Astrocyte of the spinal cord (primary cell): ENCODE measurements around the gene SMAD7.
A peak's percentile ranks its signal among the peaks of the same experiment; 100 is the strongest.

Source experiments
- DNase-seq: peaks from one replicate; pipeline ENCODE4 v3.0.0; 2011; ENCODE audit warnings: low read depth, low spot score
- H3K4me3 ChIP-seq: 2 replicates; pipeline ENCODE4 v1.5.1; 2011; ENCODE audit warnings: low read depth, mild to moderate bottlenecking, low read length, moderate library complexity
- in situ Hi-C: cut with HindIII; loops from 2 replicates; pipeline ENCODE4 v1.10.0; 2017; ENCODE audit warnings: low sequenced_read_pairs
- TF ChIP-seq, protein P1 (sequence below): IDR thresholded peaks from 2 replicates; pipeline ENCODE4 v1.5.1; 2012; ENCODE audit warnings: low read depth, mild to moderate bottlenecking, low read length, inconsistent platforms

Gene SMAD7, protein sequence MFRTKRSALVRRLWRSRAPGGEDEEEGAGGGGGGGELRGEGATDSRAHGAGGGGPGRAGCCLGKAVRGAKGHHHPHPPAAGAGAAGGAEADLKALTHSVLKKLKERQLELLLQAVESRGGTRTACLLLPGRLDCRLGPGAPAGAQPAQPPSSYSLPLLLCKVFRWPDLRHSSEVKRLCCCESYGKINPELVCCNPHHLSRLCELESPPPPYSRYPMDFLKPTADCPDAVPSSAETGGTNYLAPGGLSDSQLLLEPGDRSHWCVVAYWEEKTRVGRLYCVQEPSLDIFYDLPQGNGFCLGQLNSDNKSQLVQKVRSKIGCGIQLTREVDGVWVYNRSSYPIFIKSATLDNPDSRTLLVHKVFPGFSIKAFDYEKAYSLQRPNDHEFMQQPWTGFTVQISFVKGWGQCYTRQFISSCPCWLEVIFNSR

GRCh38 chr18:48950536-48951447, at the start of gene SMAD7:
Gene SMAD7 (minus strand): TSS chr18:48950965. CDS start chr18:48950424, 541 bp downstream.
- DNase-seq, result peak; percentile 58
- TF ChIP-seq, protein P1, sequence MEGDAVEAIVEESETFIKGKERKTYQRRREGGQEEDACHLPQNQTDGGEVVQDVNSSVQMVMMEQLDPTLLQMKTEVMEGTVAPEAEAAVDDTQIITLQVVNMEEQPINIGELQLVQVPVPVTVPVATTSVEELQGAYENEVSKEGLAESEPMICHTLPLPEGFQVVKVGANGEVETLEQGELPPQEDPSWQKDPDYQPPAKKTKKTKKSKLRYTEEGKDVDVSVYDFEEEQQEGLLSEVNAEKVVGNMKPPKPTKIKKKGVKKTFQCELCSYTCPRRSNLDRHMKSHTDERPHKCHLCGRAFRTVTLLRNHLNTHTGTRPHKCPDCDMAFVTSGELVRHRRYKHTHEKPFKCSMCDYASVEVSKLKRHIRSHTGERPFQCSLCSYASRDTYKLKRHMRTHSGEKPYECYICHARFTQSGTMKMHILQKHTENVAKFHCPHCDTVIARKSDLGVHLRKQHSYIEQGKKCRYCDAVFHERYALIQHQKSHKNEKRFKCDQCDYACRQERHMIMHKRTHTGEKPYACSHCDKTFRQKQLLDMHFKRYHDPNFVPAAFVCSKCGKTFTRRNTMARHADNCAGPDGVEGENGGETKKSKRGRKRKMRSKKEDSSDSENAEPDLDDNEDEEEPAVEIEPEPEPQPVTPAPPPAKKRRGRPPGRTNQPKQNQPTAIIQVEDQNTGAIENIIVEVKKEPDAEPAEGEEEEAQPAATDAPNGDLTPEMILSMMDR, result no peak
- in situ Hi-C loops, result no loop called here
- H3K4me3 ChIP-seq, result peak within 1 kb of the TSS; percentile 95

- DNase-seq, result no peak
- TF ChIP-seq, protein P1, result no peak
- no peak overlapping the region for H3K4me3 ChIP-seq
- in situ Hi-C loops, result no loop called here
Measured at GRCh38 chr18:48999569-48999968, 48.8 kb upstream of the SMAD7 start.

DNA sequence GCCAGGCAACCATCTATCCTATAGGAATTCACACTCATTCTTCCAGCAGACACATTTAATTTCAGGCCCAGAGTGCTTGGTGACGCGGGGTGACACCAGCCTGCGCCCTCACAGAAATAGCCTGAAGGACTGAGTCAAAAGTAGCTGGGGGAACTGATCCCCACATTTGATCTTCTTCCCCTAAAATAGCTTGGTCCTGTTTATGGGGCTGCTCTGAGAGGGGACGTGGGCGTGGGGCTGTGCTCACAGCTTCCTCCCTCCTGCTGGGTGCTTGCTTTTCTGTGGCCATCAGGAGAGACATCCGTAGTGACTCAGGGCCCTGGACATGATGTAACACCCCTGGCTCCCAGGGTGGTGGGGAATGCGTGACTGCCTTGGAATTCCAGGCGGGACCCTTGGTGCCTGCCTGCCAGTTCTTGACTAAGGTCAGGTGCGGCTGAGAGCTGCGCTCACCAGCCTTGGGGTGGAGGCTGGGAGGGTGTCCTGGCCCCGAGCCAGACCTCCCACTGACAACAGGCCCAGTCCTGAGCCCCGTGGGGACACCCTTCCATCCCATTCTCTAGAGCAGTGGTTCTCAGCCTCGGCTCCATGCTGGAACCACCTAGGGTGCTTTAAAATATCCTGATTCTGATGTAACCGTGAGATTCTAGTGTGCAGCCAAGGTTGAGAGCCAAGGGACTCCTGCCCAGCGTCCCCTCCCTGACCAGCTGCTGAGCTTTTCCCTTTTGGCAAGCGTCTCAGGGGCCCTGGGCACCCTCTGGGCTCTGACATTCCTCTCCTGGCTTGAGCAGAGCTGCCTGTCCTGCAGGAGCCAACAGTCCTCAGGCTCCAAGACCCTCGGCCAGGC, 47.4 kb upstream of the SMAD7 start:
- no peak overlapping the region for H3K4me3 ChIP-seq
- TF ChIP-seq, protein P1, result no peak
- in situ Hi-C loops, result no loop called here
- DNase-seq, result peak; percentile 98

DNA sequence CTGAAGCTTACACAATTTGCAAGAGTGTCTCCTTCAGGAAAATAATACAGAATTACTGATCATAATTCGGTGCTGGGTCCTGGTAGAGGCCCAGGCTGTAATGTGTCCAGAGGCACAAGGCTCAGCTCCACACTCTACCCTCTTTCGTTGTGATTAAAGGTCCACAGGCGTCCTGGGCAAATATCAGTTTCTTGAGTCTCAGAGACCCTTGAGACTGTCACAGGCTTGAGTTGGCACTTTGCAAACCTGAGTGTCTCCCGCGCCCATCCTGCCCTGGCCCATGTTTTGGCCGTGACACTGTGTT, 46.9 kb upstream of the SMAD7 start:
- no peak overlapping the region for H3K4me3 ChIP-seq

DNA sequence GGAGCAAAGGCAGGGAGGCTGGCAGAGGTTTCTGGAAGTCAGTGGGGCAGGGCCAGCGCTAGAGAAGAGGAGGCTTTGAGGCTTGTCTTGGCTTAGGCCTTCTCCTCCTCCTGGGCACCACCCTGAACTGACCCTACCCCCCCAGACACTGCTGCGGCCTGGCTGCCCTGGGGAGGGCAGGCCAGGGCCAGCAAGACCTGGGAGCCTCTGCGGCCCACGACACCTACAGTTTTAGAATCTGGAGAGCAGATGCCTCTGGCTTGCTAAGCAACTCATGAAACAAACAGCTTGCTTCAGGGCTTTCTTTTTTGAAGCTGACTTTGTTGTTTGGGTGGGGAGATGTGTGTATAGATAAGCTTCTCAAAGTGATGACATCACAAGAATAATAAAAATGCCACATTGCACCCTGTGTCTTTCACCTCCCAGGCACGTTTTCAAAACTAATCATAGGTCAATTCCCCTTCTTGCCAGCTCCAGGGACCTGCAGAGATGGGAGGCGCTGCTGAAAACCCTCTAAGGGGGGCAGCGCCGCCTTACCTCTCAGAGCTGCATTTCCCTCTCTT, 46.2 kb upstream of the SMAD7 start:
- DNase-seq, result peak; percentile 93

More for the DNA sequence above, 46.9 kb upstream of the SMAD7 start:
- DNase-seq, result no peak
- TF ChIP-seq, protein P1, result no peak
- in situ Hi-C loops, result no loop called here

More for the DNA sequence above, 46.2 kb upstream of the SMAD7 start:
- in situ Hi-C loops, result no loop called here
- TF ChIP-seq, protein P1, result peak; percentile 2
- no peak overlapping the region for H3K4me3 ChIP-seq
